GM12878 (cell line): ENCODE measurements around the gene SYNGR2.

Experiments used
- CEBPB ChIP-seq, 2 experiments: fragments of 150-350 bp in 1 of 2; IDR thresholded peaks; 2 replicates each; pipeline ENCODE4 v1.6.1; 2012 to 2014; ENCODE audit warnings: low read depth in 2 of 2, low read length in 2 of 2, borderline replicate concordance in 1 of 2, inconsistent platforms in 1 of 2
- EGR1 ChIP-seq, 2 experiments: IDR thresholded peaks; 1 replicate in 1 of 2; 2 replicates in 1 of 2; pipeline ENCODE4 v1.6.1; 2011 to 2012; ENCODE audit warnings: low read depth in 2 of 2, low read length in 2 of 2, borderline replicate concordance in 1 of 2, mild to moderate bottlenecking in 1 of 2, moderate library complexity in 1 of 2
- EP300 ChIP-seq, 2 experiments: fragments of 150-350 bp in 1 of 2; IDR thresholded peaks; 2 replicates each; pipeline ENCODE4 v1.6.1; 2011 to 2012; ENCODE audit warnings: low read depth in 2 of 2, low read length in 2 of 2, borderline replicate concordance in 1 of 2, improper control_type of control experiment in 1 of 2, inconsistent platforms in 1 of 2; ENCODE audit not compliant: control insufficient read depth in 1 of 2
- HDAC6 ChIP-seq: fragments of 200-600 bp; sonication (generic); IDR thresholded peaks from one replicate; pipeline ENCODE4 v1.8.0; 2017; ENCODE audit warnings: antibody characterized with exemption; ENCODE audit not compliant: unreplicated experiment
- JUND ChIP-seq: IDR thresholded peaks from 2 replicates; pipeline ENCODE4 v1.6.1; 2012; ENCODE audit warnings: low read depth, mild to moderate bottlenecking, low read length, improper control_type of control experiment, moderate library complexity
- KAT2A ChIP-seq: conservative IDR thresholded peaks from 2 replicates; pipeline ENCODE4 v1.6.1; 2011; ENCODE audit warnings: low read depth, low read length; ENCODE audit not compliant: control insufficient read depth
- POLR2A ChIP-seq: IDR thresholded peaks from 2 replicates; pipeline ENCODE4 v1.6.1; 2011; ENCODE audit warnings: low read depth, mild to moderate bottlenecking, low read length
- SP1 ChIP-seq: IDR thresholded peaks from one replicate; pipeline ENCODE4 v1.6.1; 2011; ENCODE audit warnings: low read depth, low read length
- SRF ChIP-seq, 2 experiments: IDR thresholded peaks; 2 replicates each; pipeline ENCODE4 v1.6.1; 2011; ENCODE audit warnings: low read depth in 2 of 2, low read length in 2 of 2, mild to moderate bottlenecking in 1 of 2, moderate library complexity in 1 of 2
- TF ChIP-seq, protein P1 (sequence below), 3 experiments: IDR thresholded peaks in 2 of 3; conservative IDR thresholded peaks in 1 of 3; 2 replicates each; pipeline ENCODE4 v1.5.1; 2011; ENCODE audit warnings: low read depth in 3 of 3, low read length in 3 of 3, mild to moderate bottlenecking in 3 of 3, control low read depth in 2 of 3, moderate library complexity in 2 of 3, inconsistent platforms in 1 of 3, mixed read lengths in 1 of 3; ENCODE audit not compliant: control insufficient read depth in 2 of 3, insufficient read depth in 1 of 3; ENCODE audit errors: extremely low read depth in 1 of 3
- TF ChIP-seq, protein P2 (sequence below): IDR thresholded peaks from 2 replicates; pipeline ENCODE4 v1.6.1; 2012; ENCODE audit warnings: mild to moderate bottlenecking, low read depth, low read length
- TF ChIP-seq, protein P3 (sequence below): IDR thresholded peaks from 2 replicates; pipeline ENCODE4 v1.6.1; 2011; ENCODE audit warnings: mild to moderate bottlenecking, low read depth, low read length, moderate library complexity; ENCODE audit not compliant: insufficient replicate concordance
- TF ChIP-seq, protein P4 (sequence below): fragments of 450-650 bp; IDR thresholded peaks from 2 replicates; pipeline ENCODE4 v1.6.1; 2017; ENCODE audit warnings: mild to moderate bottlenecking, moderate library complexity
- TF ChIP-seq, protein P5 (sequence below): fragments of 450-650 bp; IDR thresholded peaks from 2 replicates; pipeline ENCODE4 v1.6.1; 2016; ENCODE audit warnings: mild to moderate bottlenecking, moderate library complexity, borderline replicate concordance

DNA sequence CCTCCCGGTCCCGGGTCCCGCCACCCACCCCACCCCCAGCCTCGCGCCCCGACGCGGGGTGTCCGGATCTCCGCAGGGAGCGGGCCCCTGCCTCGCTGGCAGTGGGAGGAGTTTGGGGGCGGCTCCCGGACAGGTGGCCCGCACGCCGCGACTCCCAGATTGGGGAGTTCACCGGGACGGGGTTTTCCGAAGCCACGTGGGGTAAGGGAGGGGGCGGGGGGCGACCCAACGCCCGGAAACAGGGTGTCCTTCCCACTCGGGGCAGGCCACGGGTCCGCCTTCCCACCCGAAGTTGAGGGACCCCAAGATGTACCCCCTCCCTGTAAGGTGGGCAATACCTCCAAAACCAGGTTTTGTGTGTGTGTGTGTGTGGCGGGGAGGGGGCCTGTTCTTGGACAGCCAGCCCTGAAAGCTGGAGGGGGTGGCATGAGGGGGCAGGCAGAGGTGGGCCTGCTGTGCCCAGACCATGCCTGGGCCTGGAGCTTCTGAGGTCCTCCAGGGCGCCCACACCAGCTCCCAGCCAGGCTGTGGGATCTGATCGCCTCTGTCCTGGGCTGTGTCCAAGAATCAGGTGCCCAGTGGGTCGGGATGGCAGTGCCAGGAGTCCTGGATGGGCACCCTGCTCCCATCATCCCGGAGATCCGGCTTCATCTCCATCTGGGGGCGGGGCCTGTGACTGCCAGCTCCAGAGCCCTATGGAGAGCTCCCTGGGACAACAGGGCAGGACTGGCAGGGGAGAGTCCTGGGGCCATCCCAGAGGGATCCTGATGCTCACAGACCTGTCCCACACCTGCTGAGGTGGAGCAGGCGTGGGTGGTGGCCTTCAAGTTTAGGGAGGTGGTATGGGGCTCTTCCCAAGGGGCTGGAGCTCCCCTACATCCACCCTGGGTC, 767 bp downstream of the SYNGR2 start:
- no peak for TF ChIP-seq KAT2A
- TF ChIP-seq CEBPB (IDR thresholded peaks at IDR 0.05; ENCODE audit: borderline replicate concordance in 1 of 2, low read depth in 2 of 2, low read length in 2 of 2), result no peak
- TF ChIP-seq, protein P1, sequence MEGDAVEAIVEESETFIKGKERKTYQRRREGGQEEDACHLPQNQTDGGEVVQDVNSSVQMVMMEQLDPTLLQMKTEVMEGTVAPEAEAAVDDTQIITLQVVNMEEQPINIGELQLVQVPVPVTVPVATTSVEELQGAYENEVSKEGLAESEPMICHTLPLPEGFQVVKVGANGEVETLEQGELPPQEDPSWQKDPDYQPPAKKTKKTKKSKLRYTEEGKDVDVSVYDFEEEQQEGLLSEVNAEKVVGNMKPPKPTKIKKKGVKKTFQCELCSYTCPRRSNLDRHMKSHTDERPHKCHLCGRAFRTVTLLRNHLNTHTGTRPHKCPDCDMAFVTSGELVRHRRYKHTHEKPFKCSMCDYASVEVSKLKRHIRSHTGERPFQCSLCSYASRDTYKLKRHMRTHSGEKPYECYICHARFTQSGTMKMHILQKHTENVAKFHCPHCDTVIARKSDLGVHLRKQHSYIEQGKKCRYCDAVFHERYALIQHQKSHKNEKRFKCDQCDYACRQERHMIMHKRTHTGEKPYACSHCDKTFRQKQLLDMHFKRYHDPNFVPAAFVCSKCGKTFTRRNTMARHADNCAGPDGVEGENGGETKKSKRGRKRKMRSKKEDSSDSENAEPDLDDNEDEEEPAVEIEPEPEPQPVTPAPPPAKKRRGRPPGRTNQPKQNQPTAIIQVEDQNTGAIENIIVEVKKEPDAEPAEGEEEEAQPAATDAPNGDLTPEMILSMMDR (IDR thresholded peaks at IDR 0.05 in 2 of 3, conservative IDR thresholded peaks at IDR 0.05 in 1 of 3; ENCODE audit: control insufficient read depth in 2 of 3, extremely low read depth in 1 of 3, insufficient read depth in 1 of 3, low read depth in 3 of 3, low read length in 3 of 3), result no peak
- TF ChIP-seq, protein P2, sequence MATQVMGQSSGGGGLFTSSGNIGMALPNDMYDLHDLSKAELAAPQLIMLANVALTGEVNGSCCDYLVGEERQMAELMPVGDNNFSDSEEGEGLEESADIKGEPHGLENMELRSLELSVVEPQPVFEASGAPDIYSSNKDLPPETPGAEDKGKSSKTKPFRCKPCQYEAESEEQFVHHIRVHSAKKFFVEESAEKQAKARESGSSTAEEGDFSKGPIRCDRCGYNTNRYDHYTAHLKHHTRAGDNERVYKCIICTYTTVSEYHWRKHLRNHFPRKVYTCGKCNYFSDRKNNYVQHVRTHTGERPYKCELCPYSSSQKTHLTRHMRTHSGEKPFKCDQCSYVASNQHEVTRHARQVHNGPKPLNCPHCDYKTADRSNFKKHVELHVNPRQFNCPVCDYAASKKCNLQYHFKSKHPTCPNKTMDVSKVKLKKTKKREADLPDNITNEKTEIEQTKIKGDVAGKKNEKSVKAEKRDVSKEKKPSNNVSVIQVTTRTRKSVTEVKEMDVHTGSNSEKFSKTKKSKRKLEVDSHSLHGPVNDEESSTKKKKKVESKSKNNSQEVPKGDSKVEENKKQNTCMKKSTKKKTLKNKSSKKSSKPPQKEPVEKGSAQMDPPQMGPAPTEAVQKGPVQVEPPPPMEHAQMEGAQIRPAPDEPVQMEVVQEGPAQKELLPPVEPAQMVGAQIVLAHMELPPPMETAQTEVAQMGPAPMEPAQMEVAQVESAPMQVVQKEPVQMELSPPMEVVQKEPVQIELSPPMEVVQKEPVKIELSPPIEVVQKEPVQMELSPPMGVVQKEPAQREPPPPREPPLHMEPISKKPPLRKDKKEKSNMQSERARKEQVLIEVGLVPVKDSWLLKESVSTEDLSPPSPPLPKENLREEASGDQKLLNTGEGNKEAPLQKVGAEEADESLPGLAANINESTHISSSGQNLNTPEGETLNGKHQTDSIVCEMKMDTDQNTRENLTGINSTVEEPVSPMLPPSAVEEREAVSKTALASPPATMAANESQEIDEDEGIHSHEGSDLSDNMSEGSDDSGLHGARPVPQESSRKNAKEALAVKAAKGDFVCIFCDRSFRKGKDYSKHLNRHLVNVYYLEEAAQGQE, result no peak
- TF ChIP-seq, protein P3, sequence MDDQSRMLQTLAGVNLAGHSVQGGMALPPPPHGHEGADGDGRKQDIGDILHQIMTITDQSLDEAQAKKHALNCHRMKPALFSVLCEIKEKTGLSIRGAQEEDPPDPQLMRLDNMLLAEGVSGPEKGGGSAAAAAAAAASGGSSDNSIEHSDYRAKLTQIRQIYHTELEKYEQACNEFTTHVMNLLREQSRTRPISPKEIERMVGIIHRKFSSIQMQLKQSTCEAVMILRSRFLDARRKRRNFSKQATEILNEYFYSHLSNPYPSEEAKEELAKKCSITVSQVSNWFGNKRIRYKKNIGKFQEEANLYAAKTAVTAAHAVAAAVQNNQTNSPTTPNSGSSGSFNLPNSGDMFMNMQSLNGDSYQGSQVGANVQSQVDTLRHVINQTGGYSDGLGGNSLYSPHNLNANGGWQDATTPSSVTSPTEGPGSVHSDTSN, result peak; percentile 39
- peak in 1 of 2 experiments; percentile 66; a peak in 2 of 3 replicates for TF ChIP-seq EGR1 (IDR thresholded peaks at IDR 0.05; ENCODE audit: borderline replicate concordance in 1 of 2, low read depth in 2 of 2, low read length in 2 of 2)
- TF ChIP-seq SRF (IDR thresholded peaks at IDR 0.05; ENCODE audit: low read depth in 2 of 2, low read length in 2 of 2), result no peak
- peak; percentile 52 for TF ChIP-seq POLR2A
- TF ChIP-seq, protein P4, sequence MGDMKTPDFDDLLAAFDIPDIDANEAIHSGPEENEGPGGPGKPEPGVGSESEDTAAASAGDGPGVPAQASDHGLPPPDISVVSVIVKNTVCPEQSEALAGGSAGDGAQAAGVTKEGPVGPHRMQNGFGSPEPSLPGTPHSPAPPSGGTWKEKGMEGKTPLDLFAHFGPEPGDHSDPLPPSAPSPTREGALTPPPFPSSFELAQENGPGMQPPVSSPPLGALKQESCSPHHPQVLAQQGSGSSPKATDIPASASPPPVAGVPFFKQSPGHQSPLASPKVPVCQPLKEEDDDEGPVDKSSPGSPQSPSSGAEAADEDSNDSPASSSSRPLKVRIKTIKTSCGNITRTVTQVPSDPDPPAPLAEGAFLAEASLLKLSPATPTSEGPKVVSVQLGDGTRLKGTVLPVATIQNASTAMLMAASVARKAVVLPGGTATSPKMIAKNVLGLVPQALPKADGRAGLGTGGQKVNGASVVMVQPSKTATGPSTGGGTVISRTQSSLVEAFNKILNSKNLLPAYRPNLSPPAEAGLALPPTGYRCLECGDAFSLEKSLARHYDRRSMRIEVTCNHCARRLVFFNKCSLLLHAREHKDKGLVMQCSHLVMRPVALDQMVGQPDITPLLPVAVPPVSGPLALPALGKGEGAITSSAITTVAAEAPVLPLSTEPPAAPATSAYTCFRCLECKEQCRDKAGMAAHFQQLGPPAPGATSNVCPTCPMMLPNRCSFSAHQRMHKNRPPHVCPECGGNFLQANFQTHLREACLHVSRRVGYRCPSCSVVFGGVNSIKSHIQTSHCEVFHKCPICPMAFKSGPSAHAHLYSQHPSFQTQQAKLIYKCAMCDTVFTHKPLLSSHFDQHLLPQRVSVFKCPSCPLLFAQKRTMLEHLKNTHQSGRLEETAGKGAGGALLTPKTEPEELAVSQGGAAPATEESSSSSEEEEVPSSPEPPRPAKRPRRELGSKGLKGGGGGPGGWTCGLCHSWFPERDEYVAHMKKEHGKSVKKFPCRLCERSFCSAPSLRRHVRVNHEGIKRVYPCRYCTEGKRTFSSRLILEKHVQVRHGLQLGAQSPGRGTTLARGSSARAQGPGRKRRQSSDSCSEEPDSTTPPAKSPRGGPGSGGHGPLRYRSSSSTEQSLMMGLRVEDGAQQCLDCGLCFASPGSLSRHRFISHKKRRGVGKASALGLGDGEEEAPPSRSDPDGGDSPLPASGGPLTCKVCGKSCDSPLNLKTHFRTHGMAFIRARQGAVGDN, result no peak
- no peak for TF ChIP-seq SP1
- TF ChIP-seq, protein P5, sequence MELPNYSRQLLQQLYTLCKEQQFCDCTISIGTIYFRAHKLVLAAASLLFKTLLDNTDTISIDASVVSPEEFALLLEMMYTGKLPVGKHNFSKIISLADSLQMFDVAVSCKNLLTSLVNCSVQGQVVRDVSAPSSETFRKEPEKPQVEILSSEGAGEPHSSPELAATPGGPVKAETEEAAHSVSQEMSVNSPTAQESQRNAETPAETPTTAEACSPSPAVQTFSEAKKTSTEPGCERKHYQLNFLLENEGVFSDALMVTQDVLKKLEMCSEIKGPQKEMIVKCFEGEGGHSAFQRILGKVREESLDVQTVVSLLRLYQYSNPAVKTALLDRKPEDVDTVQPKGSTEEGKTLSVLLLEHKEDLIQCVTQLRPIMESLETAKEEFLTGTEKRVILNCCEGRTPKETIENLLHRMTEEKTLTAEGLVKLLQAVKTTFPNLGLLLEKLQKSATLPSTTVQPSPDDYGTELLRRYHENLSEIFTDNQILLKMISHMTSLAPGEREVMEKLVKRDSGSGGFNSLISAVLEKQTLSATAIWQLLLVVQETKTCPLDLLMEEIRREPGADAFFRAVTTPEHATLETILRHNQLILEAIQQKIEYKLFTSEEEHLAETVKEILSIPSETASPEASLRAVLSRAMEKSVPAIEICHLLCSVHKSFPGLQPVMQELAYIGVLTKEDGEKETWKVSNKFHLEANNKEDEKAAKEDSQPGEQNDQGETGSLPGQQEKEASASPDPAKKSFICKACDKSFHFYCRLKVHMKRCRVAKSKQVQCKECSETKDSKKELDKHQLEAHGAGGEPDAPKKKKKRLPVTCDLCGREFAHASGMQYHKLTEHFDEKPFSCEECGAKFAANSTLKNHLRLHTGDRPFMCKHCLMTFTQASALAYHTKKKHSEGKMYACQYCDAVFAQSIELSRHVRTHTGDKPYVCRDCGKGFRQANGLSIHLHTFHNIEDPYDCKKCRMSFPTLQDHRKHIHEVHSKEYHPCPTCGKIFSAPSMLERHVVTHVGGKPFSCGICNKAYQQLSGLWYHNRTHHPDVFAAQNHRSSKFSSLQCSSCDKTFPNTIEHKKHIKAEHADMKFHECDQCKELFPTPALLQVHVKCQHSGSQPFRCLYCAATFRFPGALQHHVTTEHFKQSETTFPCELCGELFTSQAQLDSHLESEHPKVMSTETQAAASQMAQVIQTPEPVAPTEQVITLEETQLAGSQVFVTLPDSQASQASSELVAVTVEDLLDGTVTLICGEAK, result no peak
- TF ChIP-seq EP300 (IDR thresholded peaks at IDR 0.05; ENCODE audit: borderline replicate concordance in 1 of 2, control insufficient read depth in 1 of 2, low read depth in 2 of 2, low read length in 2 of 2), result 0 out of 4 replicates have a peak, but pooled peaks have one; percentile 10
- TF ChIP-seq HDAC6, result no peak
- TF ChIP-seq JUND, result no peak
